Fibroblast of lung (primary cell): ENCODE measurements around the gene FHIT. TPM values are rescaled to one million over a fixed set of nuclear protein-coding genes. Genes with fewer than 3 reads are reported as not detected.

Experiments
- DNase-seq, 2 donors: peaks; one replicate each; pipeline versions ENCODE4 v3.0.0 to v3.0.0-alpha.2; 2010; ENCODE audit warnings: low read depth in 2 of 2
- H2AFZ ChIP-seq: 2 replicates; pipeline ENCODE4 v1.5.1; 2012; ENCODE audit warnings: low read length, control low read depth, inconsistent platforms
- H3K27ac ChIP-seq: 2 replicates; pipeline ENCODE4 v1.5.1; 2011; ENCODE audit warnings: low read length, control low read depth; ENCODE audit not compliant: insufficient read depth
- H3K27me3 ChIP-seq: 2 replicates; pipeline ENCODE4 v1.5.1; 2011; ENCODE audit warnings: mild to moderate bottlenecking, low read length; ENCODE audit not compliant: control insufficient read depth, insufficient read depth
- H3K36me3 ChIP-seq: 2 replicates; pipeline ENCODE4 v1.5.1; 2011; ENCODE audit warnings: low read length; ENCODE audit not compliant: control insufficient read depth, insufficient read depth
- H3K4me1 ChIP-seq: 2 replicates; pipeline ENCODE4 v1.5.1; 2011; ENCODE audit warnings: low read length; ENCODE audit not compliant: control insufficient read depth, insufficient read depth; ENCODE audit errors: extremely low read depth
- H3K4me2 ChIP-seq: 2 replicates; pipeline ENCODE4 v1.5.1; 2011; ENCODE audit warnings: low read length, control low read depth; ENCODE audit not compliant: insufficient read depth; ENCODE audit errors: extremely low read depth
- H3K4me3 ChIP-seq, 4 experiments: fragments of 200-600 bp in 1 of 4; sonication (generic) in 1 of 4; replicated peaks in 1 of 4; 2 replicates each; pipeline ENCODE4 v1.5.1; 2011 to 2016; ENCODE audit warnings: low read length in 4 of 4, low read depth in 3 of 4, mild to moderate bottlenecking in 3 of 4, control low read depth in 2 of 4, inconsistent platforms in 1 of 4, mixed read lengths in 1 of 4; ENCODE audit not compliant: insufficient read depth in 1 of 4; ENCODE audit errors: control extremely low read depth in 1 of 4
- H3K79me2 ChIP-seq: 2 replicates; pipeline ENCODE4 v1.5.1; 2012; ENCODE audit warnings: mild to moderate bottlenecking, low read length, inconsistent platforms; ENCODE audit not compliant: control insufficient read depth, insufficient read depth
- H3K9ac ChIP-seq: 2 replicates; pipeline ENCODE4 v1.5.1; 2011; ENCODE audit warnings: mild to moderate bottlenecking, low read length, control low read depth; ENCODE audit not compliant: insufficient read depth
- H3K9me3 ChIP-seq: 2 replicates; pipeline ENCODE4 v1.5.1; 2012; ENCODE audit warnings: low read depth, low read length; ENCODE audit not compliant: control insufficient read depth, insufficient read depth
- H4K20me1 ChIP-seq: 2 replicates; pipeline ENCODE4 v1.5.1; 2011; ENCODE audit warnings: low read length; ENCODE audit not compliant: control insufficient read depth, insufficient read depth; ENCODE audit errors: extremely low read depth
- CTCF ChIP-seq, 2 donors: IDR thresholded peaks in 1 of 2; conservative IDR thresholded peaks in 1 of 2; 1 replicate in 1 of 2; 2 replicates in 1 of 2; pipeline ENCODE4 v1.5.1; 2011 to 2012; ENCODE audit warnings: low read length in 2 of 2, control low read depth in 1 of 2, inconsistent platforms in 1 of 2, low read depth in 1 of 2, mild to moderate bottlenecking in 1 of 2
- EZH2 ChIP-seq: IDR thresholded peaks from 2 replicates; pipeline ENCODE4 v1.5.1; 2012; ENCODE audit warnings: low read length, control low read depth, mild to moderate bottlenecking; ENCODE audit errors: missing control alignments
- polyA plus RNA-seq, 2 donors: library from polyadenylated mRNA; depleted of rRNA in 1 of 2; stranded (reverse) in 1 of 2; unstranded in 1 of 2; fragments of >200 nt; gene quantifications; 2 replicates each; pipeline ENCODE4 v1.2.1, GENCODE V29; 2011 to 2012; ENCODE audit warnings: missing spikeins in 1 of 2
- total RNA-seq: library from RNA; depleted of rRNA; stranded (reverse); fragments of >200 nt; gene quantifications from 2 replicates; pipeline ENCODE4 v1.2.1, GENCODE V29; 2014

Gene FHIT
- total and polyA plus RNA-seq, 2 donors (not counting 1 experiment from before 2014, with no cell fraction given), result 0.79 to 2.1 TPM

- H3K36me3 ChIP-seq, result no peaks in the 10 kb centered on the region
- H3K4me3 ChIP-seq, result no peak overlapping the region
- no peaks in the 10 kb centered on the region for H3K79me2 ChIP-seq
- no peak overlapping the region for H3K4me2 ChIP-seq
- H2AFZ ChIP-seq, result no peak overlapping the region
- no peaks in the 10 kb centered on the region for H3K4me1 ChIP-seq
- no peak overlapping the region for H3K9ac ChIP-seq
- no peaks in the 10 kb centered on the region for H4K20me1 ChIP-seq
- no peak overlapping the region for H3K27ac ChIP-seq
- TF ChIP-seq EZH2 (no peak), CTCF (conservative IDR thresholded peaks at IDR 0.05 in 1 of 2, IDR thresholded peaks at IDR 0.05 in 1 of 2; ENCODE audit: low read depth in 1 of 2, low read length in 2 of 2) (no peak)
- H3K27me3 ChIP-seq, result no peaks in the 10 kb centered on the region
- no peaks in the 10 kb centered on the region for H3K9me3 ChIP-seq
- DNase-seq, result peak in 1 of 2 donors; percentile 20
Observed at GRCh38 chr3:61239871-61240270, 11.4 kb downstream of the FHIT start.

GRCh38 chr3:61237858-61238257 is 13.4 kb downstream of the FHIT start:
- TF ChIP-seq EZH2 (no peak), CTCF (conservative IDR thresholded peaks at IDR 0.05 in 1 of 2, IDR thresholded peaks at IDR 0.05 in 1 of 2; ENCODE audit: low read depth in 1 of 2, low read length in 2 of 2) (no peak)
- Histone ChIP-seq H4K20me1 (no peaks in the 10 kb centered on the region), H3K9me3 (no peaks in the 10 kb centered on the region), H3K4me1 (no peaks in the 10 kb centered on the region), H2AFZ (no peak overlapping the region), H3K36me3 (no peaks in the 10 kb centered on the region), H3K27me3 (no peaks in the 10 kb centered on the region), H3K4me3 (no peak overlapping the region), H3K9ac (no peak overlapping the region), H3K4me2 (no peak overlapping the region), H3K79me2 (no peaks in the 10 kb centered on the region), H3K27ac (no peak overlapping the region)
- DNase-seq, result no peak

- no peaks in the 10 kb centered on the region for H3K9me3 ChIP-seq
- H3K4me2 ChIP-seq, result no peak overlapping the region
- H3K79me2 ChIP-seq, result no peaks in the 10 kb centered on the region
- no peak overlapping the region for H3K4me3 ChIP-seq
- H3K4me1 ChIP-seq, result no peaks in the 10 kb centered on the region
- H3K27ac ChIP-seq, result no peak overlapping the region
- no peaks in the 10 kb centered on the region for H4K20me1 ChIP-seq
- no peaks in the 10 kb centered on the region for H3K36me3 ChIP-seq
- H3K27me3 ChIP-seq, result no peaks in the 10 kb centered on the region
- H3K9ac ChIP-seq, result no peak overlapping the region
- TF ChIP-seq CTCF (conservative IDR thresholded peaks at IDR 0.05 in 1 of 2, IDR thresholded peaks at IDR 0.05 in 1 of 2; ENCODE audit: low read depth in 1 of 2, low read length in 2 of 2) (no peak), EZH2 (no peak)
- DNase-seq, result no peak
- H2AFZ ChIP-seq, result no peak overlapping the region
Observed at GRCh38 chr3:61236556-61236955, 14.7 kb downstream of the FHIT start.
